ENCODE results near the gene PIP5KL1.

DNA sequence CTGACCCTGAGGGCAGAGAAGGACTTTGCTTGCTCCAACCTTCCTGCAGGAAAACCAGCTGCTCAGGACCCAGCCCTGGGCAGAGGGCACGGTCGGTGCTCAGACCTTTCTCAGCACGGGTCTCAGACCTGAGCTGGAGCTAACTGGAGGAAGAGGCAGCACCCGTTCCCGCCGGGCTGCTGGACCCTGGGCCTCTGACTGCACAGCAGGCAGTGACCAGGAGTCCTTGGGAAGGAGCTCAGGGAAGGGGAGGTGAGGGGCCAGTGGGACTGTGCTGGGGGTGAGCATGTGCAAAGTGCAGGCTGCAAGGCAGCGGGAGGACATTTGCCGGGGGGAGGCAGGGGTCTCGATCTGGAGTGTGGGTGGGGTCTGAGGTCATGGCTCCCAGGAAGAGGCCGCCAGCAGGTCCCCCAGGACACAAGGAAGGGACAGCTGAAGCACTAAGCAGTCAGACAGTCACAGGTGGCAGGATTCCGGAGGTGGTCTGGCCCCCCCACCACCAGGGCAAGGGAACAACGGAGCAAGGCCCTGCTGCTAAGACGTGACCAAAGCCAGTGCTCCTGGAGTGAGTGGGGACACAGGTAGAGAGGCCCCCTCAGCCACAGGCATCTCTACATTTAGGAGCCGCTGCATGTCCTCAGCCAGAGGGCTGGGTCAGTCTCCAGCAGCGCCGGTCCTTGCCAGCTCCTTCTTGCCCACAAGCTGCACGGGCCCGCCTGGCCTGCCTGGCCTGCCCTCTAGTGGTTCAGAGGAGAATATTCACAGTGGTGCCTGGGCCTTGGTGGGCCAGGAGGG, 11.8 kb upstream of the PIP5KL1 start:
- TF ChIP-seq, protein P1, sequence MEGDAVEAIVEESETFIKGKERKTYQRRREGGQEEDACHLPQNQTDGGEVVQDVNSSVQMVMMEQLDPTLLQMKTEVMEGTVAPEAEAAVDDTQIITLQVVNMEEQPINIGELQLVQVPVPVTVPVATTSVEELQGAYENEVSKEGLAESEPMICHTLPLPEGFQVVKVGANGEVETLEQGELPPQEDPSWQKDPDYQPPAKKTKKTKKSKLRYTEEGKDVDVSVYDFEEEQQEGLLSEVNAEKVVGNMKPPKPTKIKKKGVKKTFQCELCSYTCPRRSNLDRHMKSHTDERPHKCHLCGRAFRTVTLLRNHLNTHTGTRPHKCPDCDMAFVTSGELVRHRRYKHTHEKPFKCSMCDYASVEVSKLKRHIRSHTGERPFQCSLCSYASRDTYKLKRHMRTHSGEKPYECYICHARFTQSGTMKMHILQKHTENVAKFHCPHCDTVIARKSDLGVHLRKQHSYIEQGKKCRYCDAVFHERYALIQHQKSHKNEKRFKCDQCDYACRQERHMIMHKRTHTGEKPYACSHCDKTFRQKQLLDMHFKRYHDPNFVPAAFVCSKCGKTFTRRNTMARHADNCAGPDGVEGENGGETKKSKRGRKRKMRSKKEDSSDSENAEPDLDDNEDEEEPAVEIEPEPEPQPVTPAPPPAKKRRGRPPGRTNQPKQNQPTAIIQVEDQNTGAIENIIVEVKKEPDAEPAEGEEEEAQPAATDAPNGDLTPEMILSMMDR (conservative IDR thresholded peaks at IDR 0.05; ENCODE audit: low read length), result peak; percentile 84
- no peak for TF ChIP-seq EZH2phosphoT487 (IDR thresholded peaks at IDR 0.05; ENCODE audit: borderline replicate concordance)
